GM21723 (cell line): ENCODE measurements around the gene PI16.
"Not testable (repeated sequence)": the region's sequence is repeated elsewhere in the genome, so short reads cannot be mapped to it uniquely, and the experiment has no call there.

Experiments
- ATAC-seq: cut with Tn5 transposase; IDR thresholded peaks from one replicate; pipeline ENCODE4 v1.9.1; 2021; ENCODE audit warnings: mild to moderate bottlenecking, moderate library complexity; ENCODE audit not compliant: unreplicated experiment

The PI16 gene

GRCh38 chr6:36971921-36972673, 17.6 kb downstream of the PI16 start:
- no peak for ATAC-seq

- no peak for ATAC-seq
Measured at GRCh38 chr6:36973190-36973589, 18.7 kb downstream of the PI16 start.

- no peak for ATAC-seq
Measured at GRCh38 chr6:36973647-36974046, 19.1 kb downstream of the PI16 start.

- no peak for ATAC-seq
Measured at GRCh38 chr6:36975231-36976006, 20.9 kb downstream of the PI16 start.

GRCh38 chr6:36976007-36976264, 21.4 kb downstream of the PI16 start:
- no peak for ATAC-seq

- no peak for ATAC-seq
Measured at GRCh38 chr6:36976509-36976908, 22.0 kb downstream of the PI16 start.

GRCh38 chr6:36976931-36977330, 22.4 kb downstream of the PI16 start:
- no peak for ATAC-seq

GRCh38 chr6:36977470-36977941, 23.0 kb downstream of the PI16 start:
- no peak for ATAC-seq

- no peak for ATAC-seq
Measured at GRCh38 chr6:36978421-36979346, 24.1 kb downstream of the PI16 start.

- ATAC-seq, result no peak
Measured at GRCh38 chr6:36979347-36979742, 24.8 kb downstream of the PI16 start.

GRCh38 chr6:36980129-36980528, 25.6 kb downstream of the PI16 start:
- no peak for ATAC-seq

GRCh38 chr6:36980876-36981619, 26.5 kb downstream of the PI16 start:
- ATAC-seq, result no peak

- ATAC-seq, result no peak
Measured at GRCh38 chr6:36983538-36983937, 29.0 kb downstream of the PI16 start.

- no peak for ATAC-seq
Measured at GRCh38 chr6:36984581-36985416, 30.3 kb downstream of the PI16 start.

- ATAC-seq, result no peak
Measured at GRCh38 chr6:36985417-36985807, 30.9 kb downstream of the PI16 start.

- peak; percentile 80 for ATAC-seq
Measured at GRCh38 chr6:36985808-36986703, 31.5 kb downstream of the PI16 start, which contains the start of gene MTCH1. TSS of gene MTCH1 (minus strand) at chr6:36986196. CDS start at chr6:36986173, 23 bp downstream.

GRCh38 chr6:36986704-36987047, 32.1 kb downstream of the PI16 start:
- ATAC-seq, result peak; percentile 9

GRCh38 chr6:36989264-36989663, 34.7 kb downstream of the PI16 start:
- ATAC-seq, result no peak

GRCh38 chr6:36990401-36990800, 35.9 kb downstream of the PI16 start:
- ATAC-seq, result not testable (repeated sequence)
